GM12875 (cell line): ENCODE data around the gene FOSL2.

Source experiments
- H3K4me3 ChIP-seq: one replicate; pipeline ENCODE4 v1.5.1; 2011; ENCODE audit warnings: low read depth, low read length, control low read depth
- TF ChIP-seq, protein P1 (sequence below): IDR thresholded peaks from 2 replicates; pipeline ENCODE4 v1.5.1; 2011; ENCODE audit warnings: low read depth, mild to moderate bottlenecking, control low read depth, inconsistent platforms, low read length, moderate library complexity, borderline replicate concordance; ENCODE audit not compliant: insufficient read depth

The FOSL2 gene

DNA sequence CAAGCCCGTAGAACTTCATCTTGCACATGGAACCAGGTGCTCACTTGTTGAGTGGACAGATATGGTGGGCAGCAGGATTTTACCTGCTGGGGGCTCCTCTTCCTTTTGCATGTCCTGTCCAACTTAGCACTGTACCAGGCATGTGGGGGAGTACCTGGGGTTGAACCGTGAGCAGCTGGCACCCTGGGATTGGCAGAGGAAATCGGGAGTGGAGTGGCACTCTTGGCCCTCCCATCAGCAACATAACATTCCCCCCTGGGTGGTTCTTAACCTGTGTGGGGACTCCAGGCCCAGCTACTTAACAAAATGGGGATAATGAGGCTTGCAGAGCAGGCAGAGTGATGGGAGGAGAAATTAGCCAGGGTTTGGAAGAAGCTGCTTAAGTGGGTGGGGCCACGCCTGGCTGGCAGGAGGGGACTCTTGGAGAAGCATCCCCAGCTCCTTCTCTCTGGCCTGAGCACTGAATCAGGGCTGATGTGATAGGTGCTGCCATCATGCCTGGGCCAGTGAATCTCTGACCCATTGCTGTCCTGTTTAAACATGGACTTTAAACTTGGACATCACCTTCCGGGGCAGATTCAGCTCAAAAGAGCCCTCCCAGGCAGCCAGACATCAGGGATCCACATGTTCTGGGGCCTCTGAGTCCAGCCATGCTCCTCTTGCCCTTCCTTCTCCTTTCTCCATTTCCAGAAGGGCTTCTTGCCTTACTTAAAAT lies 15.5 kb downstream of the FOSL2 start:
- TF ChIP-seq, protein P1, sequence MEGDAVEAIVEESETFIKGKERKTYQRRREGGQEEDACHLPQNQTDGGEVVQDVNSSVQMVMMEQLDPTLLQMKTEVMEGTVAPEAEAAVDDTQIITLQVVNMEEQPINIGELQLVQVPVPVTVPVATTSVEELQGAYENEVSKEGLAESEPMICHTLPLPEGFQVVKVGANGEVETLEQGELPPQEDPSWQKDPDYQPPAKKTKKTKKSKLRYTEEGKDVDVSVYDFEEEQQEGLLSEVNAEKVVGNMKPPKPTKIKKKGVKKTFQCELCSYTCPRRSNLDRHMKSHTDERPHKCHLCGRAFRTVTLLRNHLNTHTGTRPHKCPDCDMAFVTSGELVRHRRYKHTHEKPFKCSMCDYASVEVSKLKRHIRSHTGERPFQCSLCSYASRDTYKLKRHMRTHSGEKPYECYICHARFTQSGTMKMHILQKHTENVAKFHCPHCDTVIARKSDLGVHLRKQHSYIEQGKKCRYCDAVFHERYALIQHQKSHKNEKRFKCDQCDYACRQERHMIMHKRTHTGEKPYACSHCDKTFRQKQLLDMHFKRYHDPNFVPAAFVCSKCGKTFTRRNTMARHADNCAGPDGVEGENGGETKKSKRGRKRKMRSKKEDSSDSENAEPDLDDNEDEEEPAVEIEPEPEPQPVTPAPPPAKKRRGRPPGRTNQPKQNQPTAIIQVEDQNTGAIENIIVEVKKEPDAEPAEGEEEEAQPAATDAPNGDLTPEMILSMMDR: no peak
- H3K4me3 ChIP-seq: no peak overlapping the region

DNA sequence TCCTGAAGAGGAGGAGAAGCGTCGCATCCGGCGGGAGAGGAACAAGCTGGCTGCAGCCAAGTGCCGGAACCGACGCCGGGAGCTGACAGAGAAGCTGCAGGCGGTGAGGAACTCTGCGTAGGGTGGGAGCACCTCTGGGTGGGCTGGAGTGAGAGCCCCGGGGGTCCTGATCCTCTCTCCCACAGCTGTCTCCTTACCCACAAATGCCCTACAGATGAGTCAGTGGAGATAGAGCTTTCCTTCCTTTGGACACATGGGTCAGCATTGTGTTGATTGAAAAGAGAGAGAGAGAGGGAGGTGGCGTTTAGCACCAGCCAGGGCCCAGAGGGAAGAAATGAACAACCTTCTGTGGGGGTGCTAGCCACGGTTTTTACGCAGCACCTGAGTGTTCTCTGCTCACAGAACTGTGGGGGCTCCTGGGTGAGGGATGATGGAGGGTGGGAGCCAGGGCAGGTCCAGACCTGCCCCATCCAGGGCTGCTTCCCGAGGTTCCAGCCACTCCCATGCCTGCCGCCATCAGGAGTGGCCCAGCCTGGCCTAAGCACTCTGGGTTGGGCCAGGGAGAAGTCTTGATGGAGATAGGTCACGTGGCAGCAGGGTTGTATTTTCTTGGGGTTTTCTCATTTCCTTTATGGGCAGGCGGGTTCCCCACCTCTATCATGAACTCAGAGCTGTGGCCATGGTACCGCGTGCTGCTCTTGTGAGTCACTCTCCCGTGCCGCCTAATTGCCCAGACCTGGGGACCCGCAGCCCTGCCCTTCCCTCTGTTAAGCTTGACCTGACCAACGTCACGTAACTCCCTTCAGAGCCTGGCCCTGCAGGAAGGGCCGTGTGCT lies 16.3 kb downstream of the FOSL2 start:
- H3K4me3 ChIP-seq: no peak overlapping the region
- TF ChIP-seq, protein P1: no peak

DNA sequence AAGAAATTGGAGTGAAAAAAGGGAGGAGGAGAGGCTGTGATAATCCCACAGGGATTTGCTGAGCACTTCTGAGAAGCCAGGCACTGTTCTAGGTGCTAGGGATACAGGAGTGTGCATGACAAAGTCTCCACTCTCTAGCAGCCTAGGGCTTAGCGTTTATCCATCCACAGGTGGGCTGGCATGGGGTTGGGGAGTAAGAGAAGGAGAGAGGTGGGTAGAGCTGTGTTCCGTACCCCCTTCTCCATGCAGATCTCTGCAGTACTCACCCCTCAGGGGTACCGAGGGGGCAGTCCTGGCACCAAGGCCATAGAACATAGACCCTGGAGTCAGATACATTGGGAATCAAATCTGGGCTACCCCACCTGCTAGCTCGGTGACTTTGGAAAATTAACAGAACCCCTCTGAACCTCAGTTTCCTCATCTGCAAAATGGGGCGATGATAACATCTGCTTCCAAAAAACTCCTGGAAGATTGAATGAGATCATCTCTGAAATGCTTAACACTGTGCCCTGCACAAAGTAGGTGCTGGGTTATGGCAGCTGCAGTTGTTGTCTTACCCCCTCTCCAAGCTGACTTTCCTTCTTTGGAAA lies 18.6 kb downstream of the FOSL2 start:
- no peak overlapping the region for H3K4me3 ChIP-seq
- TF ChIP-seq, protein P1: no peak

DNA sequence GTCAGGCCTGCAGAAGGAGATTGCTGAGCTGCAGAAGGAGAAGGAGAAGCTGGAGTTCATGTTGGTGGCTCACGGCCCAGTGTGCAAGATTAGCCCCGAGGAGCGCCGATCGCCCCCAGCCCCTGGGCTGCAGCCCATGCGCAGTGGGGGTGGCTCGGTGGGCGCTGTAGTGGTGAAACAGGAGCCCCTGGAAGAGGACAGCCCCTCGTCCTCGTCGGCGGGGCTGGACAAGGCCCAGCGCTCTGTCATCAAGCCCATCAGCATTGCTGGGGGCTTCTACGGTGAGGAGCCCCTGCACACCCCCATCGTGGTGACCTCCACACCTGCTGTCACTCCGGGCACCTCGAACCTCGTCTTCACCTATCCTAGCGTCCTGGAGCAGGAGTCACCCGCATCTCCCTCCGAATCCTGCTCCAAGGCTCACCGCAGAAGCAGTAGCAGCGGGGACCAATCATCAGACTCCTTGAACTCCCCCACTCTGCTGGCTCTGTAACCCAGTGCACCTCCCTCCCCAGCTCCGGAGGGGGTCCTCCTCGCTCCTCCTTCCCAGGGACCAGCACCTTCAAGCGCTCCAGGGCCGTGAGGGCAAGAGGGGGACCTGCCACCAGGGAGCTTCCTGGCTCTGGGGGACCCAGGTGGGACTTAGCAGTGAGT lies 19.4 kb downstream of the FOSL2 start:
- H3K4me3 ChIP-seq: no peak overlapping the region
- TF ChIP-seq, protein P1: no peak

DNA sequence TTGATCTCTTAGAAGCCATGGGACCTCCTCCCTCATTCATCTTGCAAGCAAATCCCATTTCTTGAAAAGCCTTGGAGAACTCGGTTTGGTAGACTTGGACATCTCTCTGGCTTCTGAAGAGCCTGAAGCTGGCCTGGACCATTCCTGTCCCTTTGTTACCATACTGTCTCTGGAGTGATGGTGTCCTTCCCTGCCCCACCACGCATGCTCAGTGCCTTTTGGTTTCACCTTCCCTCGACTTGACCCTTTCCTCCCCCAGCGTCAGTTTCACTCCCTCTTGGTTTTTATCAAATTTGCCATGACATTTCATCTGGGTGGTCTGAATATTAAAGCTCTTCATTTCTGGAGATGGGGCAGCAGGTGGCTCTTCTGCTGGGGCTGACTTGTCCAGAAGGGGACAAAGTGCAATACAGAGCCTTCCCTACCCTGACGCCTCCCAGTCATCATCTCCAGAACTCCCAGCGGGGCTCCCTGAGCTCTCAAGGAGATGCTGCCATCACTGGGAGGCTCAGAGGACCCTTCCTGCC lies 20.0 kb downstream of the FOSL2 start:
- H3K4me3 ChIP-seq: no peak overlapping the region
- TF ChIP-seq, protein P1: no peak

DNA sequence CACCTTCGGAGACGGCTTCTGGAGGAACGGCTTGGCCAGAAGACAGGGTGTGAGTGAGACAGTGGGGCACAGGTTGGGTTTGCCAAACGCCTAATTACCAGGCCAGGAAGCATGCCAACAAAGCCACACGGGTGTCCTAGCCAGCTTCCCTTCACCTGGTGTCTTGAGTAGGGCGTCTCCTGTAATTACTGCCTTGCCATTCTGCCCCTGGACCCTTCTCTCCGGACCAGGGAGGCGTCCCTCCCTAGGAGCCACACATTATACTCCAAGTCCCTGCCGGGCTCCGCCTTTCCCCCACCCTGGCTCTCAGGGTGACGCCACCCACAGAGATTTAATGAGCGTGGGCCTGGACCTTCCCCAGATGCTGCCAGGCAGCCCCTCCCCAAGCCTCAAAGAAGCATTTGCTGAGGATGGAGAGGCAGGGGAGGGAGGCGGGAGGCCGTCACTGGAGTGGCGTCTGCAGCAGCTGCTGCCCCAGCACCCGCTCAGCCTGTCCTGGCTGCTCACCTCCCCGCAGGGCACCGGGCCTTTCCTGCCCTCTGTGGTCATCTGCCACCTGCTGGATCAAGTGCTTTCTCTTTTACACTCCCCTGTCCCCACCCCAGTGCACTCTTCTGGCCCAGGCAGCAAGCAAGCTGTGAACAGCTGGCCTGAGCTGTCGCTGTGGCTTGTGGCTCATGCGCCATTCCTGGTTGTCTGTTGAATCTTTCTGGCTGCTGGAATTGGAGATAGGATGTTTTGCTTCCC lies 20.7 kb downstream of the FOSL2 start:
- no peak overlapping the region for H3K4me3 ChIP-seq
- TF ChIP-seq, protein P1: no peak
